Thymus (tissue), 11 donors: Measurements from ENCODE around the gene DPYD. TPM values are rescaled to one million over a fixed set of nuclear protein-coding genes. Genes with fewer than 3 reads are reported as not detected.
A peak's percentile ranks its signal among the peaks of the same experiment; 100 is the strongest.

Source experiments
- DNase-seq, 9 donors: peaks; one replicate each; pipeline ENCODE4 v3.0.0-alpha.2; 2013; ENCODE audit warnings: low spot score in 9 of 9, low read depth in 6 of 9, missing footprints in 1 of 9
- H3K27ac ChIP-seq, 2 donors: one replicate each; pipeline ENCODE4 v1.5.1; 2013; ENCODE audit warnings: control low read depth in 1 of 2, low read depth in 1 of 2, low read length in 1 of 2, mild to moderate bottlenecking in 1 of 2, moderate library complexity in 1 of 2
- H3K27me3 ChIP-seq, 2 donors: one replicate each; pipeline ENCODE4 v1.5.1; 2013; ENCODE audit warnings: low read length in 1 of 2; ENCODE audit not compliant: control insufficient read depth in 2 of 2, insufficient read depth in 1 of 2
- H3K36me3 ChIP-seq, 2 donors: one replicate each; pipeline ENCODE4 v1.5.1; 2013; ENCODE audit warnings: low read length in 1 of 2, mild to moderate bottlenecking in 1 of 2, moderate library complexity in 1 of 2; ENCODE audit not compliant: control insufficient read depth in 2 of 2, insufficient read depth in 2 of 2
- H3K4me1 ChIP-seq, 2 donors: one replicate each; pipeline ENCODE4 v1.5.1; 2013; ENCODE audit warnings: low read length in 2 of 2; ENCODE audit not compliant: control insufficient read depth in 2 of 2, insufficient read depth in 2 of 2
- H3K4me3 ChIP-seq, 2 donors: one replicate each; pipeline ENCODE4 v1.5.1; 2013; ENCODE audit warnings: low read length in 2 of 2, control low read depth in 1 of 2, mild to moderate bottlenecking in 1 of 2
- H3K9me3 ChIP-seq, 2 donors: one replicate each; pipeline ENCODE4 v1.5.1; 2013; ENCODE audit warnings: low read length in 1 of 2, mild to moderate bottlenecking in 1 of 2; ENCODE audit not compliant: control insufficient read depth in 2 of 2, insufficient read depth in 1 of 2
- WGBS: extraction: QIAGEN DNeasy Blood & Tissue Kit; methylation state at CpG from one replicate; pipeline ENCODE4 v1.1.7; 2013; 5-methylcytosine and 5-hydroxymethylcytosine counted together
- polyA plus RNA-seq: library from polyadenylated mRNA; stranded (reverse); fragments of 200-250 nt; gene quantifications from one replicate; pipeline ENCODE4 v1.2.3, GENCODE V29; 2013
- total RNA-seq: library from RNA; stranded (reverse); fragments of 120-200 nt; gene quantifications from one replicate; pipeline ENCODE4 v1.2.4, GENCODE V29; 2013
- donor health status: healthy.

Gene DPYD
- total and polyA plus RNA-seq, 2 donors, result 13.1 to 29.4 TPM

GRCh38 chr1:97192872-97193572 is 727.8 kb downstream of the DPYD start:
- H3K36me3 ChIP-seq, result no peaks in the 10 kb centered on the region
- H3K27me3 ChIP-seq, result no peaks in the 10 kb centered on the region
- DNase-seq, result no peak
- H3K9me3 ChIP-seq, result no peaks in the 10 kb centered on the region
- H3K4me1 ChIP-seq, result no peaks in the 10 kb centered on the region
- no peak overlapping the region for H3K27ac ChIP-seq
- H3K4me3 ChIP-seq, result no peak overlapping the region
- WGBS, result 96% methylated on average over 4 of the region's 4 CpGs

- H3K4me1 ChIP-seq, result no peaks in the 10 kb centered on the region
- H3K4me3 ChIP-seq, result no peak overlapping the region
- H3K36me3 ChIP-seq, result no peaks in the 10 kb centered on the region
- H3K27me3 ChIP-seq, result no peaks in the 10 kb centered on the region
- no peaks in the 10 kb centered on the region for H3K9me3 ChIP-seq
- DNase-seq, result no peak
- H3K27ac ChIP-seq, result no peak overlapping the region
Measured at GRCh38 chr1:97190326-97190725, 730.5 kb downstream of the DPYD start.

- 95% methylated on average over 6 of the region's 6 CpGs for WGBS
- no peaks in the 10 kb centered on the region for H3K36me3 ChIP-seq
- H3K4me1 ChIP-seq, result no peaks in the 10 kb centered on the region
- H3K4me3 ChIP-seq, result no peak overlapping the region
- peak in 3 of 9 donors; percentile 5 to 20 (median 6) for DNase-seq
- no peak overlapping the region for H3K27ac ChIP-seq
- no peaks in the 10 kb centered on the region for H3K27me3 ChIP-seq
- H3K9me3 ChIP-seq, result no peaks in the 10 kb centered on the region
Measured at GRCh38 chr1:97186381-97186780, 734.5 kb downstream of the DPYD start.

- Histone ChIP-seq H3K36me3 (no peaks in the 10 kb centered on the region), H3K4me3 (no peak overlapping the region), H3K9me3 (no peaks in the 10 kb centered on the region), H3K27ac (no peak overlapping the region), H3K4me1 (no peaks in the 10 kb centered on the region), H3K27me3 (no peaks in the 10 kb centered on the region)
- WGBS, result 97% methylated on average over 4 of the region's 4 CpGs
- DNase-seq, result no peak
Measured at GRCh38 chr1:97174039-97174704, 746.7 kb downstream of the DPYD start.

- Histone ChIP-seq H3K4me3 (no peak overlapping the region), H3K9me3 (no peaks in the 10 kb centered on the region), H3K27ac (no peak overlapping the region), H3K4me1 (no peaks in the 10 kb centered on the region), H3K27me3 (no peaks in the 10 kb centered on the region), H3K36me3 (no peaks in the 10 kb centered on the region)
- WGBS, result 97% methylated on average over 2 of the region's 2 CpGs
- no peak for DNase-seq
Measured at GRCh38 chr1:97170300-97170699, 750.5 kb downstream of the DPYD start.

GRCh38 chr1:97168056-97168455 is 752.8 kb downstream of the DPYD start:
- Histone ChIP-seq H3K4me3 (no peak overlapping the region), H3K27me3 (no peaks in the 10 kb centered on the region), H3K4me1 (no peaks in the 10 kb centered on the region), H3K27ac (no peak overlapping the region), H3K9me3 (no peaks in the 10 kb centered on the region), H3K36me3 (no peaks in the 10 kb centered on the region)
- 98% methylated on average over 1 of the region's 1 CpG for WGBS
- DNase-seq, result no peak

GRCh38 chr1:97167246-97167645 is 753.6 kb downstream of the DPYD start:
- DNase-seq, result no peak
- no peaks in the 10 kb centered on the region for H3K9me3 ChIP-seq
- H3K4me1 ChIP-seq, result no peaks in the 10 kb centered on the region
- H3K36me3 ChIP-seq, result no peaks in the 10 kb centered on the region
- H3K4me3 ChIP-seq, result no peak overlapping the region
- no peak overlapping the region for H3K27ac ChIP-seq
- WGBS, result 94% methylated on average over 2 of the region's 2 CpGs
- H3K27me3 ChIP-seq, result no peaks in the 10 kb centered on the region

- no peaks in the 10 kb centered on the region for H3K36me3 ChIP-seq
Measured at GRCh38 chr1:97166626-97167025, 754.2 kb downstream of the DPYD start.

GRCh38 chr1:97164276-97164639 is 756.6 kb downstream of the DPYD start:
- no peaks in the 10 kb centered on the region for H3K27me3 ChIP-seq
- WGBS, result 77% methylated on average over 1 of the region's 1 CpG
- H3K27ac ChIP-seq, result no peak overlapping the region
- H3K9me3 ChIP-seq, result no peaks in the 10 kb centered on the region
- no peaks in the 10 kb centered on the region for H3K36me3 ChIP-seq
- no peak for DNase-seq
- no peaks in the 10 kb centered on the region for H3K4me1 ChIP-seq
- no peak overlapping the region for H3K4me3 ChIP-seq

More at GRCh38 chr1:97166626-97167025, 754.2 kb downstream of the DPYD start:
- Histone ChIP-seq H3K4me1 (no peaks in the 10 kb centered on the region), H3K4me3 (no peak overlapping the region), H3K27me3 (no peaks in the 10 kb centered on the region), H3K9me3 (no peaks in the 10 kb centered on the region), H3K27ac (no peak overlapping the region)
- DNase-seq, result no peak
- 99% methylated on average over 1 of the region's 1 CpG for WGBS
